Kidney (tissue), 14 donors: Measurements from ENCODE around the gene VPS13A. TPM values are rescaled to one million over a fixed set of nuclear protein-coding genes. Genes with fewer than 3 reads are reported as not detected.

ENCODE experiments used
- DNase-seq, 5 donors: peaks; one replicate each; pipeline ENCODE4 v3.0.0-alpha.2; 2013 to 2020
- FAIRE-seq: peaks from 2 replicates; lab custom pipeline; 2012; peaks lifted over from hg19 to GRCh38; lab: Jason Lieb, UNC
- H3K27ac ChIP-seq, 2 donors: one replicate each; pipeline ENCODE4 v1.7.0; 2013; ENCODE audit warnings: low read depth in 2 of 2, low read length in 2 of 2, inconsistent platforms in 1 of 2
- H3K27me3 ChIP-seq: one replicate; pipeline ENCODE4 v1.7.1; 2013; ENCODE audit warnings: low read length, inconsistent platforms; ENCODE audit not compliant: control insufficient read depth, insufficient read depth
- H3K36me3 ChIP-seq, 3 donors: one replicate each; pipeline versions ENCODE4 v1.7.0 to v1.7.1; 2013; ENCODE audit warnings: low read length in 3 of 3, control low read depth in 1 of 3, inconsistent platforms in 1 of 3; ENCODE audit not compliant: insufficient read depth in 3 of 3, control insufficient read depth in 2 of 3
- H3K4me1 ChIP-seq, 3 donors: one replicate each; pipeline versions ENCODE4 v1.7.0 to v1.7.1; 2013; ENCODE audit warnings: low read length in 3 of 3, inconsistent platforms in 1 of 3, low read depth in 1 of 3; ENCODE audit not compliant: control insufficient read depth in 2 of 3, insufficient read depth in 2 of 3
- H3K4me3 ChIP-seq, 3 donors: one replicate each; pipeline versions ENCODE4 v1.7.0 to v1.8.1; 2013; ENCODE audit warnings: low read length in 3 of 3, control low read depth in 1 of 3, inconsistent platforms in 1 of 3
- H3K9ac ChIP-seq, 3 donors: one replicate each; pipeline versions ENCODE4 v1.7.0 to v1.7.1; 2013; ENCODE audit warnings: low read length in 3 of 3, control low read depth in 1 of 3, inconsistent platforms in 1 of 3
- H3K9me3 ChIP-seq, 3 donors: one replicate each; pipeline versions ENCODE4 v1.7.0 to v1.7.1; 2013; ENCODE audit warnings: low read length in 3 of 3, control low read depth in 1 of 3, inconsistent platforms in 1 of 3; ENCODE audit not compliant: control insufficient read depth in 2 of 3, insufficient read depth in 1 of 3
- intact Hi-C: fragments of 100-400 bp; cut with DNase I; formaldehyde crosslinking; loops from one replicate; pipeline ENCODE4 v1.11.1; 2022
- polyA plus RNA-seq: library from polyadenylated mRNA; stranded (reverse); fragments of 350-450 nt; fragmentation: Illumina TruSeq; extraction: RNeasy Lipid Tissue Mini Kit (QIAGEN cat#74804); gene quantifications from one replicate; pipeline ENCODE4 v1.2.3, GENCODE V29; 2014; ENCODE audit warnings: low read depth, low replicate concordance; ENCODE audit not compliant: insufficient read depth
- total RNA-seq: library from RNA; stranded (reverse); fragmentation: NEBNext Ultra II Directional; extraction: Animal tissue kit (Norgen Biotek cat#: 25700); gene quantifications from one replicate; pipeline ENCODE4 v1.2.1, GENCODE V29; 2021
- TF ChIP-seq, protein P1 (sequence below): IDR thresholded peaks from 3 replicates; pipeline ENCODE4 v1.5.1; 2012; ENCODE audit warnings: mild to moderate bottlenecking, moderate library complexity, borderline replicate concordance; ENCODE audit not compliant: insufficient read depth; ENCODE audit errors: extremely low read depth
- donor health status: control.
- donor health status: control.
- donor health status: control.
- donor health status: control.
- donor health status: control.
- donor health status: DM: yes; HTN: yes; CAD: no.
- donor health status: Normal renal cell carcinoma (clear cell type).

The VPS13A gene
- total and polyA plus RNA-seq, 2 donors from 2014 or later, result 10.1 to 32.1 TPM

DNA sequence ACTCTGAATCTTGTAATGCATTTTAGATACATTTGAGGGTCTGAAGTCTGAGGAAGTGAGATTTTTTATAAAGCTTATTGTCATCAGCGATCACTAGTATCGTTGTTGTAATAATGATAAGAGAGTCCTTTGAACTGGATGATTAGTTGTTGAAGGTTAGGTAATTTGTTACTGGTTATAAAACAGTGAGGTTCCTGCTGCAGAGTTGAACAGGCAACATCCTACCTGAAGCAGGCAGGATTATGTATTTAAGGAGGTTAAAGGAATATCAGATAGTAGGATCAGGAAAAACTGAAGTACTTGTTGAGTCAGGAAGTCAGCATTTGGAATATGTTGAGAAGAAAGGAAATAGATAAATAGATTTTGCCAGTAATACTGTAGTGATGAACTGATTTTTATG lies 106.7 kb downstream of the VPS13A start:
- H3K4me1 ChIP-seq, result no peaks in the 10 kb centered on the region
- H3K36me3 ChIP-seq, result peaks cover 0 to 5% (median 0%) of the 10 kb centered on the region in 3 donors
- H3K4me3 ChIP-seq, result no peak overlapping the region
- H3K27ac ChIP-seq, result no peak overlapping the region
- DNase-seq (no peak), FAIRE-seq (no peak)
- no peaks in the 10 kb centered on the region for H3K9me3 ChIP-seq
- H3K27me3 ChIP-seq, result no peaks in the 10 kb centered on the region
- intact Hi-C loops, result no loop called here
- H3K9ac ChIP-seq, result no peak overlapping the region
- TF ChIP-seq, protein P1, sequence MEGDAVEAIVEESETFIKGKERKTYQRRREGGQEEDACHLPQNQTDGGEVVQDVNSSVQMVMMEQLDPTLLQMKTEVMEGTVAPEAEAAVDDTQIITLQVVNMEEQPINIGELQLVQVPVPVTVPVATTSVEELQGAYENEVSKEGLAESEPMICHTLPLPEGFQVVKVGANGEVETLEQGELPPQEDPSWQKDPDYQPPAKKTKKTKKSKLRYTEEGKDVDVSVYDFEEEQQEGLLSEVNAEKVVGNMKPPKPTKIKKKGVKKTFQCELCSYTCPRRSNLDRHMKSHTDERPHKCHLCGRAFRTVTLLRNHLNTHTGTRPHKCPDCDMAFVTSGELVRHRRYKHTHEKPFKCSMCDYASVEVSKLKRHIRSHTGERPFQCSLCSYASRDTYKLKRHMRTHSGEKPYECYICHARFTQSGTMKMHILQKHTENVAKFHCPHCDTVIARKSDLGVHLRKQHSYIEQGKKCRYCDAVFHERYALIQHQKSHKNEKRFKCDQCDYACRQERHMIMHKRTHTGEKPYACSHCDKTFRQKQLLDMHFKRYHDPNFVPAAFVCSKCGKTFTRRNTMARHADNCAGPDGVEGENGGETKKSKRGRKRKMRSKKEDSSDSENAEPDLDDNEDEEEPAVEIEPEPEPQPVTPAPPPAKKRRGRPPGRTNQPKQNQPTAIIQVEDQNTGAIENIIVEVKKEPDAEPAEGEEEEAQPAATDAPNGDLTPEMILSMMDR, result no peak

DNA sequence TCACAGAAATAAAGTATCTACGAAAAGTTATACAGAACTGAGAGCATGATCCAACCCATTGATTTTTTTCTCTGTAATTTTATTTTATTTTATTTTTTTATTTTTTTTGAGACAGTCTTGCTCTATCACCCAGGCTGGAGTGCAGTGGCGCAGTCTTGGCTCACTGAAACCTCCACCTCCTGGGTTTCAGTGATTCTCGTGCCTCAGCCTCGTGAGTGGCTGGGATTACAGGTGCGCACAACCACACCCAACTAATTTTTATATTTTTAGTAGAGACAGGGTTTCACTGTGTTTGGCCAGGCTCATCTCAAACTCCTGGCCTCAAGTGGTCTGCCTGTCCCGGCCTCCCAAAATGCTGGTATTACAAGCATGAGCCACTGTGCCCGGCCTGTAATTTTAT lies 107.3 kb downstream of the VPS13A start:
- intact Hi-C loops, result no loop called here
- TF ChIP-seq, protein P1, result no peak
- no peaks in the 10 kb centered on the region for H3K4me1 ChIP-seq
- H3K27me3 ChIP-seq, result no peaks in the 10 kb centered on the region
- no peak overlapping the region for H3K9ac ChIP-seq
- FAIRE-seq (no peak), DNase-seq (no peak)
- no peaks in the 10 kb centered on the region for H3K9me3 ChIP-seq
- H3K4me3 ChIP-seq, result no peak overlapping the region
- no peak overlapping the region for H3K27ac ChIP-seq
- H3K36me3 ChIP-seq, result peaks cover 0 to 5% (median 0%) of the 10 kb centered on the region in 3 donors

DNA sequence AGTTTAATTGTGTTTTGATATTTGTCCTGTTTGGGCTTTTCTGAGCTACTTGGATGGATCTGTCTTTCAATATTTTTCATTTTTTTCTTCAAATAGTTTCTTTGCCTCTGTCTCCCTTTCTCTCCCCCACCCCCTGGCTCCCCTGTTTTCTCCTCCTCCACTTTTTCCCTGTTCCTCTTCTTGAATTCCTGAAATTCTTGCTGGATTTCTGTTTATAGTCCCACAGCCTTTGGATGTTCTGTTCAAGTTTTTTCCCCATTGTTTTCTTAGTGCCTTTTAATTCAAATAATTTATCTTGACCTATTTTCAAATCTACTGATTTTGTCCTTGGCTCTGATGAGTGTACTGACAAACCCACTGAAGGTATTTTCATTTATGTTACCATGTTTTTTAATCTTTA lies 113.0 kb downstream of the VPS13A start:
- intact Hi-C loops, result no loop called here

More for the DNA sequence above, 113.0 kb downstream of the VPS13A start:
- TF ChIP-seq, protein P1, result no peak
- Histone ChIP-seq H3K36me3 (no peaks in the 10 kb centered on the region), H3K4me3 (no peak overlapping the region), H3K9ac (no peak overlapping the region), H3K9me3 (no peaks in the 10 kb centered on the region), H3K4me1 (no peaks in the 10 kb centered on the region), H3K27me3 (no peaks in the 10 kb centered on the region), H3K27ac (no peak overlapping the region)
- no peak for FAIRE-seq
- no peak for DNase-seq
